ENCODE results near the gene ZNF750. TPM values are rescaled to one million over a fixed set of nuclear protein-coding genes. Genes with fewer than 3 reads are reported as not detected.
A peak's percentile ranks its signal among the peaks of the same experiment; 100 is the strongest.

ZNF750 gene
- total RNA-seq, 1 donor from 2014 or later: not detected

DNA sequence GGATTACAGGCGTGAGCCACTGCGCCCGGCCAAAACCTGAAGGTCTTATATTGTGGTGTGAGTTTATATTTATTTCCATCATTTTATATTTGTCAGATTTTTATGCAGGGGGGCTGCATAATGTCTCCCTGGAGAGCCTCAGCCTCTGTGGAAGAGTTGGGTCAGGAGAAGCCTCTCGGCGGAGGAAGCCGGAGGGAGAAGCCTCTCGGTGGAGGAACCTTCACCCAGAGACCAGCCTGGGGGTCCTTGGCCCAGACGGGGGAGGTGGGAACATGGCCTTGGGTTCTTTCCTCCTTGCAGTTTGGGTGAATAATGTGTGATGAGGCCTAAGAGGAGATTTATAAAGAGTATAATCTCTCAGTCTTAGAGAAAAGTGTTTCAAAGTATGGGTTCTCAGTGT, 22.4 kb upstream of the ZNF750 start:
- no peaks in the 10 kb centered on the region for H3K9me3 Mint-ChIP-seq
- intact Hi-C loops (cut with micrococcal nuclease): loop anchor here (10.0 kb wide), 1 partner anchor 183 kb away; no protein-coding TSS in a partner anchor
- peak overlapping the region; percentile 41 for H3K4me3 Mint-ChIP-seq
- H3K27ac Mint-ChIP-seq: peak overlapping the region; percentile 65
- peaks cover 13% of the 10 kb centered on the region for H3K36me3 Mint-ChIP-seq (ENCODE audit: low read depth)
- H3K27me3 Mint-ChIP-seq (ENCODE audit: insufficient read depth): no peaks in the 10 kb centered on the region
- H3K4me1 Mint-ChIP-seq (ENCODE audit: low read depth): peaks cover 74% of the 10 kb centered on the region
- no peak for DNase-seq (ENCODE audit: low spot score)

DNA sequence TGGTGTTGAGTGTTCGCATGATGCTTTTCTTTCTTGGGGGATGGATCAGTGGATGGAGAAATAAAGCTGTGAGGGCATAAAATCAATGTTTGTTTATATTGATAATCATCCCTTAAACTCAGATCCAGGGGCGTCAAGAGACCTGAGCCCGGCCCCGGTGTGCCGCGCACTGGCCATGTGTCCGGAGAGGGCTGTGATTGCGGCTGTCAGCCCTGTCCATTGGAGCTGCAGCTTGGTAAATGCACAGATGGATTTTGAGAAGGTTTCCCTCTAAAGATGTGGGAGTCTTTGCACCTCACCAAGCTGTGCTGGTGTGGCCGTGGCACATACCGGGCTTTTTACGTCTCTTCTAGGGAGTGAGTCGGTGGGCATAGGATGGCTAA, 21.6 kb upstream of the ZNF750 start:
- Mint-ChIP-seq H3K36me3 (ENCODE audit: low read depth) (peaks cover 11% of the 10 kb centered on the region), H3K4me3 (peak overlapping the region; percentile 29), H3K4me1 (ENCODE audit: low read depth) (peaks cover 73% of the 10 kb centered on the region), H3K27ac (peak overlapping the region; percentile 52), H3K9me3 (no peaks in the 10 kb centered on the region), H3K27me3 (ENCODE audit: insufficient read depth) (no peaks in the 10 kb centered on the region)
- intact Hi-C loops (cut with micrococcal nuclease): loop anchor here (10.0 kb wide), 1 partner anchor 183 kb away; no protein-coding TSS in a partner anchor
- no peak for DNase-seq (ENCODE audit: low spot score)

DNA sequence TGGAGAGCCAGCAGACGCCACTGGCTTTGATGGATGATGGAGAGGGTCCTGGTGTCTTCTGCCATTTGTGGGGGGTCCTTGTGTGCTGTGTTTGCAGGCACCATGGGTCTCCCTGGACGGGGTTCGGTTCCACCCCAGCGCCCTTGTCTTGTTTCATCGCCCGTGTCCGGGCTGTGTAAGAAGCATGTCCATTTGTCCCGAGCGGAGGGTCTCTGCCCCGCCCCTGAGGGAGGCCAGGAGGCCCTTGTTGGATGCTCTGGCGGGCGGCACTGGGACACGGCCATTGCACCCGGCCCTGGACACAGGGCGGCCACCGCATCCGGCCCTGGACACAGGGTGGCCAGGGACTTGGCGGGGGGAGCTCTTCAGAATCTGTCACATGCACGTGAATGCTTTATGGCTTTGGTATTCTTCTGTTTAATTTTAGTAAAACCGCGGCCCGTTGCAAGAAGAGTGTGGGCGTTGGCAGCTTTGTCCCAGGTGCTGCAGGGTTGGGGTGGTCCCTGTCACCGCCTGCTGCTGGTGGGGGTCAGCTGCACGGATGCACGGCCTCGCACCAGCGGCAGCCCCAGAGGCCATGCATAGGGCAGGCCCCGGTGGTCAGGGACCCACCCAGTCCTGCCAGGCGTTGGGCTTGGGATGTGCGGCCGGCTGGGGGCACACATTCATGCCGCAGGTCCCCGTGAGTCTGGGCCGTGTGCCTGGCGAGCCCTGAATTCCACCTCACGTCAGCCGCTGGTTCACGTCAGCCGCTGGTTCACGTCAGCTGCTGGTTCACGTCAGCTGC, 21.0 kb upstream of the ZNF750 start:
- DNase-seq (ENCODE audit: low spot score): no peak
- Mint-ChIP-seq H3K27me3 (ENCODE audit: insufficient read depth) (no peaks in the 10 kb centered on the region), H3K9me3 (no peaks in the 10 kb centered on the region), H3K27ac (peak overlapping the region; percentile 95), H3K4me1 (ENCODE audit: low read depth) (peaks cover 67% of the 10 kb centered on the region), H3K4me3 (peak overlapping the region; percentile 89), H3K36me3 (ENCODE audit: low read depth) (peaks cover 13% of the 10 kb centered on the region)
- intact Hi-C loops (cut with micrococcal nuclease): loop anchor here (10.0 kb wide), 1 partner anchor 184 kb away; no protein-coding TSS in a partner anchor

DNA sequence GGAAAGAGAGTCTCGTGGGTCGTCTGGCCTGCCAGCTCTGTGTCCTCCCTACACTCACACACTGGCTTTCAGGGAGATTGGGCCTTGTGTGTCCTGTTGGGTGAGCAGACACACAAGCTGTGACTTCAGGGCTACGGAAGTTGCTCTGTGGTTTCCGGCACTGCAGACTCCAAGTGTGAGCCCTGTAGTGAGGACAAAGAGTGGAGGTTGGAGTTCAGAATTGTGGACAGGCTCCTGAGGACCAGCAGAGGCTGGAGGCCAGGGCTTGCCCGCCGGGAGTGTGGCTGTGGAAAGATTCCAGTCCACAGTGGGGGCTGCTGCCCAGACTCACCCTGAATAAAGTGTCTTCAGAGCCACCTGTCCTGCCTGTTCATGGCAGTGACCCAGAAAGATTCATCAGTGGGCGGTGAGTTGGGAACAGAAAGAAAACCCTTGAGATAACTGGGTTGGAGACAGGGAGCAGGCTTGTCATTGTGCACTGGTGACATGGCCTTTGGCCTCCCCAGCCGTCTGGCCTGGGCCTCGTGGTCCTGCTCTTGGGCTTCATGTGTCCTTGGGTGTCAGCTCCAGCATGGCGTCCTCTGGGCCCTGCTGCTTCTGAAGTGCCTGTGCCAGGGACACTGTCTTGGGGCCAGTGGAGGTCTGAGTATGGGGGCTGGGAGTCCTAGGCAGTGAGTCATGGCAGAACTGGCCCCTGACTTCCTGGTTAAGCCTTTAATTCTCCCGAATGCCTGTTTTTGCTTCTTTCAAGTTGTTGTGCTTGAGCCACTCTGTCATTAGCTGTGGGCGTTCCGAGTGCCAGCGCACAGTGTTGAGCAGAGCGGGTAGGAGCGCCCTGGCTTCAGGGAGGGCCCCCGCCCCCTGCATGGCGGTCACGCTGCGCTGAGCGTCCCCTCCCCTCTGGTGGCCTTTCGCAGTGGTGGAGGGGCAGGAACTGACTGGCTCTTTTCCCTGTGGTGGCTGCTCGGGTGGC, 19.9 kb upstream of the ZNF750 start:
- peak overlapping the region; percentile 89 for H3K4me3 Mint-ChIP-seq
- intact Hi-C loops (cut with micrococcal nuclease): loop anchor here (10.0 kb wide), 1 partner anchor 185 kb away; no protein-coding TSS in a partner anchor
- peak overlapping the region; percentile 95 for H3K27ac Mint-ChIP-seq
- no peaks in the 10 kb centered on the region for H3K27me3 Mint-ChIP-seq (ENCODE audit: insufficient read depth)
- H3K36me3 Mint-ChIP-seq (ENCODE audit: low read depth): peaks cover 13% of the 10 kb centered on the region
- H3K9me3 Mint-ChIP-seq: no peaks in the 10 kb centered on the region
- peak; percentile 46 for DNase-seq (ENCODE audit: low spot score)
- peaks cover 62% of the 10 kb centered on the region for H3K4me1 Mint-ChIP-seq (ENCODE audit: low read depth)

DNA sequence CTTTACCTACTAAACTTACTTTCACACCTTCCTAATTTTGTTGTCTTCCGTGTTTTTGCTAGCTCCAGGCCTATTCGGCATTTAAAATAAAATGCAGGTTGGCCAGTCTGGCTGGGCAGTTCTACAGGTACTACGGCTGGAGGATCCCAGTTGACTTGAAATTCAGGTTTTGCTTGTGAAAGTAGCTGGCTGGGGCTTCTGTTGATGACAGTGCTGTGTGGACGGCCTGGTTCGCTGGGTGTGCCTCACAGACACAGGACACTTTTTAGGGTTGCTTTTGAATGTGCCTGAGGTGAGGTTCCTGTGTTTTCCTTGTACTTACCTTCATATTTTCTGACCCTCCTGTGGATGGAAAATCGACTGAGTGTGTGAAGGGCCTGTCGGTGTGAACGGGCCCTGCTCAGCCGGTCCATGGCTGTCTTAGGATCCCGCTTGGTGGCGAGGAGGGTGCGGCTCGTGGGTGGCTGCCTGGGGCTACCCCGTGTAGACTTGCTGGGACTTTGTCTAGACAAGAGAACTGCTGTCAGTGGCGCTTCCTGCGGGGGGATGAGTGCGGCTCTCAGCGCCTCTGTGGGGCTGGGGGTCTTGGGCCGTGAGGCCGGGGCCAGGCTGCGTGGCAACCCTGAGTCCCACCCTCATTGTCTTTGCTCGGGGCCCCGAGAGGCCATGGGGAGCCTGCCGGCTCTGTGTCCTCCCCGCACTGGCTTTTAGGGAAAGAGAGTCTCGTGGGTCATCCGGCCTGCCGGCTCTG, 18.7 kb upstream of the ZNF750 start:
- peaks cover 51% of the 10 kb centered on the region for H3K4me1 Mint-ChIP-seq (ENCODE audit: low read depth)
- DNase-seq (ENCODE audit: low spot score): no peak

DNA sequence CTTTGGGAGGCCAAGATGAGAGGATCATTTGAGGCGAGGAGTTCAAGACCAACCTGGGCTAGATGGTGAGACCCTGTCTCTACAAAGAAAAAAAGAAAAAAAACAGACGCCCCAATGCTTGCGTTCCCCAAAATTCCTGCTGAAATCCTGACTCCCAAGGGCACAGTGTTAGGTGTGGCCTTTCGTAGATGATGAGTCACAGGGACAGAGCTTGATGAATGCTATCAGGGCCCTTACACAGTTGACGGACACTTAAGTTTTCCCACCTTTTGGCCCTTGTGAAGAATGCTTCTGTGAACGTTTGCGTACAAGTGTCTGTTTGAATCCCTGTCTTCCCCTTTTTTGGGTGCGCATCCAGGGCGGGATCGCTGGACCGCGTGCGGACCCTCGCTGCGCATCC, 16.5 kb upstream of the ZNF750 start:
- Mint-ChIP-seq H3K9me3 (no peaks in the 10 kb centered on the region), H3K36me3 (ENCODE audit: low read depth) (peaks cover 10% of the 10 kb centered on the region), H3K27me3 (ENCODE audit: insufficient read depth) (no peaks in the 10 kb centered on the region), H3K4me3 (no peak overlapping the region), H3K27ac (no peak overlapping the region), H3K4me1 (ENCODE audit: low read depth) (peaks cover 32% of the 10 kb centered on the region)
- DNase-seq (ENCODE audit: low spot score): no peak
- intact Hi-C loops (cut with micrococcal nuclease): no loop called here

More for the DNA sequence above, 18.7 kb upstream of the ZNF750 start:
- Mint-ChIP-seq H3K36me3 (ENCODE audit: low read depth) (peaks cover 13% of the 10 kb centered on the region), H3K27me3 (ENCODE audit: insufficient read depth) (no peaks in the 10 kb centered on the region), H3K27ac (peak overlapping the region; percentile 95), H3K9me3 (no peaks in the 10 kb centered on the region), H3K4me3 (peak overlapping the region; percentile 89)
- intact Hi-C loops (cut with micrococcal nuclease): no loop called here

DNA sequence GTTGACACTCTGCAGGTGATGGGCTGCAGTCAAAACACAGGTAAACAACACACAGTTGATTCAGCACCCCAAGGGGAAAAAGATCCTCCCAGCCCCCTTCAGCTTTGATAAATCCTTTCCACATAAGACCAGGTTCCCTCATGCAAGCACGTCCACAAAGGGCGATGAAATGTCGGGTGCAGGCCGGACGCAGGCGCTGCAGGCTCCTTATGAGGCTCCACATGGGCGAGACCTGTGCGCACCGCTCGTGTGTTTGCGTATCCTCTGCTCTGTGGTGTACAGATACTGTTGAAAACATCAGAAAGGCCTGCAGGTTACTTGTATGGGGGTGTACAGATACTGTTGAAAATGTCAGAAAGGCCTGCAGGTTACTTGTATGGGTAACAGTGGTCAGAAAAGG, 14.4 kb upstream of the ZNF750 start:
- intact Hi-C loops (cut with micrococcal nuclease): no loop called here
- H3K27me3 Mint-ChIP-seq (ENCODE audit: insufficient read depth): no peaks in the 10 kb centered on the region
- H3K9me3 Mint-ChIP-seq: no peaks in the 10 kb centered on the region
- H3K27ac Mint-ChIP-seq: no peak overlapping the region
- no peak overlapping the region for H3K4me3 Mint-ChIP-seq
- peaks cover 4% of the 10 kb centered on the region for H3K36me3 Mint-ChIP-seq (ENCODE audit: low read depth)
- DNase-seq (ENCODE audit: low spot score): no peak
- H3K4me1 Mint-ChIP-seq (ENCODE audit: low read depth): peaks cover 20% of the 10 kb centered on the region

DNA sequence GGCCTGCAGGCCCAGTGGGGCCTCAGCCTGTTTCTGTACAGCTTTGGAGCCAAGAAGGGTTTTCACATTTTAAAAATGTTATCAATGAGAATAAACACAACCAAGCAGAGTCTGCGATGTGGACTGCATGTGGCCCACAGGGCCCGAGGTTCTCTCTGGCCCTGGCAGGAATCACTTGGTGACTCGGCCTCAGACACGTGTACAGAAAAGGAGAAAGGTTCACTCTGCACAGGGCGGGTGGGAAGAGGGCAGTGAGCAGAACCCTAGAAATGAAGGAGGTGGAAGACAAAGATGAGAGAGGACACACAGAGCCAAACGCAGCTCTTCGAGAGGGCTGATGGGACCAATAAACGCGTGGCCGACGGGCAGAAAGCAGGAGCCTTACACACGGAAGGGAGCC, 11.6 kb upstream of the ZNF750 start:
- no peaks in the 10 kb centered on the region for H3K9me3 Mint-ChIP-seq
- intact Hi-C loops (cut with micrococcal nuclease): no loop called here

DNA sequence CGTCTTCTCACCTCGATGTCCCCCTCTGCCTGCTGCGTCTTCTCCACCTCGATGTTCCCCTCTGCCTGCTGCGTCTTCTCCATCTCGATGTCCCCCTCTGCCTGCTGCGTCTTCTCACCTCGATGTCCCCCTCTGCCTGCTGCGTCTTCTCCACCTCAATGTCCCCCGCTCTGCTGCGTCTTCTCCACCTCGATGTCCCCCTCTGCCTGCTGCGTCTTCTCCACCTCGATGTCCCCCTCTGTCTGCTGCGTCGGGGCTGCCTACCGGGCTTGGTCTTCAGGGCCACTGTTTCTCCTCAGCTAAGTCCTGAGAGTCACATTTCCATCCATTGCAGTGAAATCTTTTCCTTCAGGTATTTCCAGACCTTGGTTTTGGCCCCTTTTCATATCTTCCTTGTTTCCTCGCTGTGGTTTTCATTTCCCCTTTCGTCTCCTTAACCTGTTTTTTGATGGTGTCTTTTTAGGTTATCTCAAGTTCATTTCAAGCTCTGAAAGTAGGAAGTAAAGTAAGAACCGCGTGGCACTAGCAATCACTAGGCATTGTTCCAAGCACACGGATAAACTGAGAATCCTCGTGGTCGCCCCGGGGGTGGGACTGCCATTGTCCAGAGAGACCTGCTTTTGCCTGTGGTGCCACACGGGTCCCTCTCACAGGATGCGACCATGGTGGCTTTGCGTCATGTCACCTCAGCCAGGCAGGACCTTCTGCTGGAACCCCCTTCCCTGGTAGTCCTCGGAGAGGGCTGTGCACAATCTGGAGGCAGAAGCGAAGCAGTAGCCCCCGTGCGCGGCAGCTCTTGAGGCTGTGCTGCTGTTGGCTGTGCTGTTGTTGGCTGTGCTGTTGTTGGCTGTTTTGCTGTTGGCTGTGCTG, 9.5 kb upstream of the ZNF750 start:
- Mint-ChIP-seq H3K4me3 (no peak overlapping the region), H3K36me3 (ENCODE audit: low read depth) (peaks cover 8% of the 10 kb centered on the region), H3K4me1 (ENCODE audit: low read depth) (peaks cover 5% of the 10 kb centered on the region), H3K27me3 (ENCODE audit: insufficient read depth) (no peaks in the 10 kb centered on the region), H3K9me3 (no peaks in the 10 kb centered on the region), H3K27ac (no peak overlapping the region)
- intact Hi-C loops (cut with micrococcal nuclease): no loop called here
- DNase-seq (ENCODE audit: low spot score): no peak

More for the DNA sequence above, 11.6 kb upstream of the ZNF750 start:
- Mint-ChIP-seq H3K4me3 (no peak overlapping the region), H3K27ac (no peak overlapping the region), H3K36me3 (ENCODE audit: low read depth) (peaks cover 10% of the 10 kb centered on the region), H3K4me1 (ENCODE audit: low read depth) (peaks cover 5% of the 10 kb centered on the region), H3K27me3 (ENCODE audit: insufficient read depth) (no peaks in the 10 kb centered on the region)
- DNase-seq (ENCODE audit: low spot score): no peak

DNA sequence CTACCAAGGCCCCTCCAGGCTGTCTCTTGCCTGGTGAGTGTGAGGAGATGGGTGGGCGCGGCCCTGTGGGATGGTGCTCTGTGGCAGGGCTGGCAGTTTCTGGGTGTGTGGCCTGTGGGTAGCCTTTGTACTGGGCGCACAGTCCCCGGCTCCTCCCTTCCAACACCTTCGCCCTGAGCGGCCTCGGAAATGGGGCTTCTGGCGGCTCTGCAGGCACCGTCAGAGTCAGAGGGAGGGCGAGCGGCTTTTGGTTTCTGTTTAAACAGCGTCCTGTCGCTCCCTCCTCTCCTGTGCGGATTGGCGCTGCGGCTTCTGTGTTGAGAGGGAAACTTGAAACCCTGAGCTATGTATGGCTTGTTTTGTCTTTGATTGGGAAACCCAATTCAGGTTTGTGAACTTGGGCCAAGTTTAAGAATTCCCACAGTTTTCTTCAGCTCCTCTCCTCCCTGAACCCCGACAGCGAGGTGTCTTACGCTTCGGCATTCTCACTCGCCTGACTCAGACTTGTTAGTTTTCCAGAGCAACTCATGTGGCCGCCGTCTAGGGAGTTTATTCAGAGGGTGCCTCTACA, 8.3 kb upstream of the ZNF750 start:
- Mint-ChIP-seq H3K9me3 (no peaks in the 10 kb centered on the region), H3K36me3 (ENCODE audit: low read depth) (peaks cover 10% of the 10 kb centered on the region), H3K4me1 (ENCODE audit: low read depth) (peaks cover 11% of the 10 kb centered on the region), H3K27me3 (ENCODE audit: insufficient read depth) (no peaks in the 10 kb centered on the region), H3K4me3 (no peak overlapping the region), H3K27ac (peak overlapping the region; percentile 46)
- intact Hi-C loops (cut with micrococcal nuclease): no loop called here
- DNase-seq (ENCODE audit: low spot score): peak; percentile 22

DNA sequence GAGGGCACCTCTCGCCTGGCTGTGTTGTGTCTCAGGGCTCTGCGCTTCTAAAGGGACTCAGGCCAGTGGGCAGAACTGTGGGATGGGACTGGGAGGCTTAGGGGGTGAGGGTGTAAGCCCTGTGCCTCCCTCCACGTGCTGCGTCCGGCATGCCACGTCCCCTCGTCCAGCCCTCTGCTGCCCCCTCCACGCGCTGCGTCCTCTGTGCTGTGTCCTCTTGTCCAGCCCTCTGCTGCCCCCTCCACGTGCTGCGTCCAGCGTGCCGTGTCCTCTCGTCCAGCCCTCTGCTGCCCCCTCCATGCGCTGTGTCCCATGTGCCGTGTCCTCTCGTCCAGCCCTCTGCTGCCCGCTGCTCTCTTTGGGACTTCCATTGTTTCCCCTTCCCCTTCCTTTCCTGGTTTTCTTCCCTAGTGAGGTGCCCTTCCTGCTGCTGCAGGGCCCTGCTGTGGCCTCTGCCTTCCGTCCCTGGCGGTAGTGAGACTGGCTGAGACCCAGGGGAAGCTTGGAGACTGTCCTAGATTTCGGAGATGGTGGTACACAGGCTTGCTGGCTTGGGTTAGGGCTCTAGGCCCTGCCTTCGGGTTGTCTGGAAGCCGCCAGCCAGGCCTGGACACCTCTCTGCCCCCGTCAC, 6.4 kb upstream of the ZNF750 start:
- H3K4me3 Mint-ChIP-seq: no peak overlapping the region
- H3K27ac Mint-ChIP-seq: no peak overlapping the region

More for the DNA sequence above, 6.4 kb upstream of the ZNF750 start:
- intact Hi-C loops (cut with micrococcal nuclease): no loop called here
- H3K9me3 Mint-ChIP-seq: no peaks in the 10 kb centered on the region
- peaks cover 11% of the 10 kb centered on the region for H3K4me1 Mint-ChIP-seq (ENCODE audit: low read depth)
- peaks cover 12% of the 10 kb centered on the region for H3K36me3 Mint-ChIP-seq (ENCODE audit: low read depth)
- DNase-seq (ENCODE audit: low spot score): no peak
- H3K27me3 Mint-ChIP-seq (ENCODE audit: insufficient read depth): no peaks in the 10 kb centered on the region

Measured in activated T-helper 1 cell treated with anti-CD3 and anti-CD28 coated beads, Interleukin-12 subunit alpha, Interleukin-12 subunit beta, Interleukin-2, Interleukin-4 antibody, amounts not matched to agents 30 ng/mL and 10 ng/mL and 1 ng/mL, durations not matched to agents 14 hours and 24 hours and 36 hours (primary cell).